Thoracic aorta (tissue), 2 donors: ENCODE results near the gene VPS18. TPM values are rescaled to one million over a fixed set of nuclear protein-coding genes. Genes with fewer than 3 reads are reported as not detected.

ENCODE experiments used
- ATAC-seq: fragments of 150-250 bp; one replicate; pipeline ENCODE4 v1.8.0; 2017; ENCODE audit warnings: low read depth; ENCODE audit not compliant: insufficient number of reproducible peaks, low FRiP score
- DNase-seq: peaks from one replicate; pipeline ENCODE4 v3.0.0-alpha.2; 2020; ENCODE audit warnings: low spot score
- H3K27ac ChIP-seq, 2 donors: fragments of 200-600 bp; sonication (generic); 1 replicate in 1 of 2; 2 replicates in 1 of 2; pipeline ENCODE4 v1.5.1; 2016; ENCODE audit warnings: mild to moderate bottlenecking in 2 of 2, moderate library complexity in 2 of 2
- H3K27me3 ChIP-seq: fragments of 200-600 bp; sonication (generic); replicated peaks from 2 replicates; pipeline ENCODE4 v1.6.0; 2016; ENCODE audit warnings: mild to moderate bottlenecking; ENCODE audit not compliant: insufficient read depth
- H3K36me3 ChIP-seq: fragments of 200-600 bp; sonication (generic); one replicate; pipeline ENCODE4 v1.5.1; 2016
- H3K4me1 ChIP-seq, 2 donors: fragments of 200-600 bp; sonication (generic); 1 replicate in 1 of 2; 2 replicates in 1 of 2; pipeline versions ENCODE4 v1.5.1 to v1.6.0; 2016; ENCODE audit warnings: low read depth in 2 of 2, mild to moderate bottlenecking in 1 of 2; ENCODE audit not compliant: control insufficient read depth in 1 of 2
- H3K4me3 ChIP-seq: fragments of 200-600 bp; sonication (generic); 2 replicates; pipeline ENCODE4 v1.5.1; 2016; ENCODE audit warnings: mild to moderate bottlenecking
- H3K9me3 ChIP-seq: fragments of 200-600 bp; sonication (generic); 2 replicates; pipeline ENCODE4 v1.5.1; 2016
- CTCF ChIP-seq: fragments of 200-600 bp; sonication (generic); IDR thresholded peaks from one replicate; pipeline ENCODE4 v1.5.1; 2019; ENCODE audit warnings: antibody characterized with exemption
- total RNA-seq, 2 donors: library from RNA; depleted of rRNA; stranded (reverse); fragments of >200 nt; gene quantifications; one replicate each; pipeline versions ENCODE4 v1.1.0 to v1.2.3, GENCODE V29; 2016

The VPS18 gene
- total RNA-seq, 2 donors from 2014 or later: 26.0 to 37.9 TPM

- DNase-seq (no peak), ATAC-seq (no peak)
- no peaks in the 10 kb centered on the region for H3K9me3 ChIP-seq
- no peak overlapping the region for H3K4me3 ChIP-seq
- H3K36me3 ChIP-seq: no peaks in the 10 kb centered on the region
- no peaks in the 10 kb centered on the region for H3K27me3 ChIP-seq
- no peak for TF ChIP-seq CTCF
- no peaks in the 10 kb centered on the region for H3K4me1 ChIP-seq
- no peak overlapping the region for H3K27ac ChIP-seq
These were observed 24.6 kb downstream of the VPS18 start for GRCh38 chr15:40918799-40919392.

GRCh38 chr15:40921949-40922607 lies 27.8 kb downstream of the VPS18 start:
- Histone ChIP-seq H3K27ac (no peak overlapping the region), H3K36me3 (no peaks in the 10 kb centered on the region), H3K9me3 (no peaks in the 10 kb centered on the region), H3K27me3 (no peaks in the 10 kb centered on the region), H3K4me3 (no peak overlapping the region), H3K4me1 (peaks cover 6 to 15% of the 10 kb centered on the region in 2 donors)
- no peak for ATAC-seq
- no peak for TF ChIP-seq CTCF
- no peak for DNase-seq

GRCh38 chr15:40922608-40923005 lies 28.4 kb downstream of the VPS18 start:
- no peak for ATAC-seq
- TF ChIP-seq CTCF: no peak

GRCh38 chr15:40923551-40923950 lies 29.3 kb downstream of the VPS18 start:
- Histone ChIP-seq H3K36me3 (no peaks in the 10 kb centered on the region), H3K9me3 (no peaks in the 10 kb centered on the region), H3K27me3 (no peaks in the 10 kb centered on the region), H3K4me3 (no peak overlapping the region), H3K4me1 (peaks cover 15 to 29% of the 10 kb centered on the region in 2 donors), H3K27ac (no peak overlapping the region)
- no peak for TF ChIP-seq CTCF
- DNase-seq: no peak
- no peak for ATAC-seq

More at GRCh38 chr15:40922608-40923005, 28.4 kb downstream of the VPS18 start:
- Histone ChIP-seq H3K27ac (no peak overlapping the region), H3K9me3 (no peaks in the 10 kb centered on the region), H3K4me1 (peaks cover 6 to 20% of the 10 kb centered on the region in 2 donors), H3K27me3 (no peaks in the 10 kb centered on the region), H3K4me3 (no peak overlapping the region), H3K36me3 (no peaks in the 10 kb centered on the region)
- DNase-seq: no peak

GRCh38 chr15:40925495-40925862 lies 31.2 kb downstream of the VPS18 start:
- H3K9me3 ChIP-seq: no peaks in the 10 kb centered on the region
- H3K4me3 ChIP-seq: no peak overlapping the region
- DNase-seq (no peak), ATAC-seq (no peak)
- H3K36me3 ChIP-seq: no peaks in the 10 kb centered on the region
- peaks cover 6% of the 10 kb centered on the region for H3K27me3 ChIP-seq
- no peak overlapping the region for H3K27ac ChIP-seq
- no peak for TF ChIP-seq CTCF
- H3K4me1 ChIP-seq: peaks cover 34 to 49% of the 10 kb centered on the region in 2 donors
